ENCODE data around the gene AOC3. TPM values are rescaled to one million over a fixed set of nuclear protein-coding genes. Genes with fewer than 3 reads are reported as not detected.

Gene AOC3
- total RNA-seq, 6 experiments from 2014 or later = 3.9 to 14.9 (median 7.1) TPM

DNA sequence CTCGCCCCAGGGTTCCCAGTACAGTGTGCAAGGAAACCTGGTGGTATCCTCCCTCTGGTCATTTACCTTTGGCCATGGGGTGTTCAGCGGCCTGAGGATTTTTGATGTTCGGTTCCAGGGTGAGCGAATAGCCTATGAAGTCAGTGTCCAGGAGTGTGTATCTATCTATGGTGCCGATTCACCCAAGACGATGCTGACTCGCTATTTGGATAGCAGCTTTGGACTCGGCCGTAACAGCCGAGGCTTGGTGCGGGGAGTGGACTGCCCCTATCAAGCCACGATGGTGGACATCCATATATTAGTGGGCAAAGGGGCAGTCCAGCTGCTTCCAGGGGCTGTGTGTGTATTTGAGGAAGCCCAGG is 5.5 kb upstream of the AOC3 start:
- TF ChIP-seq, protein P1, sequence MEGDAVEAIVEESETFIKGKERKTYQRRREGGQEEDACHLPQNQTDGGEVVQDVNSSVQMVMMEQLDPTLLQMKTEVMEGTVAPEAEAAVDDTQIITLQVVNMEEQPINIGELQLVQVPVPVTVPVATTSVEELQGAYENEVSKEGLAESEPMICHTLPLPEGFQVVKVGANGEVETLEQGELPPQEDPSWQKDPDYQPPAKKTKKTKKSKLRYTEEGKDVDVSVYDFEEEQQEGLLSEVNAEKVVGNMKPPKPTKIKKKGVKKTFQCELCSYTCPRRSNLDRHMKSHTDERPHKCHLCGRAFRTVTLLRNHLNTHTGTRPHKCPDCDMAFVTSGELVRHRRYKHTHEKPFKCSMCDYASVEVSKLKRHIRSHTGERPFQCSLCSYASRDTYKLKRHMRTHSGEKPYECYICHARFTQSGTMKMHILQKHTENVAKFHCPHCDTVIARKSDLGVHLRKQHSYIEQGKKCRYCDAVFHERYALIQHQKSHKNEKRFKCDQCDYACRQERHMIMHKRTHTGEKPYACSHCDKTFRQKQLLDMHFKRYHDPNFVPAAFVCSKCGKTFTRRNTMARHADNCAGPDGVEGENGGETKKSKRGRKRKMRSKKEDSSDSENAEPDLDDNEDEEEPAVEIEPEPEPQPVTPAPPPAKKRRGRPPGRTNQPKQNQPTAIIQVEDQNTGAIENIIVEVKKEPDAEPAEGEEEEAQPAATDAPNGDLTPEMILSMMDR (IDR thresholded peaks at IDR 0.05) = no peak
- TF ChIP-seq POLR2A (IDR thresholded peaks at IDR 0.05) = no peak
- Histone ChIP-seq H3K36me3 (peaks cover 0 to 44% (median 7%) of the 10 kb centered on the region in 4 donors), H3K9me3 (no peaks in the 10 kb centered on the region), H3K27me3 (no peaks in the 10 kb centered on the region), H3K27ac (no peak overlapping the region), H3K4me3 (no peak overlapping the region), H3K4me1 (peaks cover 0 to 15% (median 5%) of the 10 kb centered on the region in 4 donors)
- intact Hi-C loops (cut with DNase I) = loop anchor here in 1 of 2 donors (5.0 kb wide), 2 partner anchors 72 to 87 kb away; no protein-coding TSS in a partner anchor
- WGBS (ENCODE audit: insufficient coverage, low coverage, low lambda C conversion rate, missing lambda C conversion rate) = no CpG with 5 or more reads among the region's 12 CpGs
- DNase-seq (no peak), ATAC-seq (no peak)

GRCh38 chr17:42845918-42846593 is 4.9 kb upstream of the AOC3 start:
- ATAC-seq = no peak
- H3K36me3 ChIP-seq = peaks cover 0 to 39% (median 4%) of the 10 kb centered on the region in 4 donors
- 52% methylated on average over 4 of the region's 7 CpGs for WGBS (ENCODE audit: insufficient coverage, low coverage, low lambda C conversion rate, missing lambda C conversion rate)

GRCh38 chr17:42846594-42847280 is 4.3 kb upstream of the AOC3 start:
- TF ChIP-seq, protein P1 (IDR thresholded peaks at IDR 0.05) = no peak
- WGBS (ENCODE audit: insufficient coverage, low coverage, low lambda C conversion rate, missing lambda C conversion rate) = 61% methylated on average over 6 of the region's 9 CpGs
- no peak overlapping the region for H3K4me3 ChIP-seq
- no peaks in the 10 kb centered on the region for H3K9me3 ChIP-seq
- intact Hi-C loops (cut with DNase I) = loop anchor here in 1 of 2 donors (5.0 kb wide), 2 partner anchors 71 to 86 kb away; no protein-coding TSS in a partner anchor
- peaks cover 0 to 17% (median 5%) of the 10 kb centered on the region in 4 donors for H3K4me1 ChIP-seq
- H3K27me3 ChIP-seq = no peaks in the 10 kb centered on the region
- H3K27ac ChIP-seq = no peak overlapping the region
- no peak for DNase-seq
- peaks cover 0 to 32% (median 4%) of the 10 kb centered on the region in 4 donors for H3K36me3 ChIP-seq
- peak in 1 of 4 donors; percentile 8 for ATAC-seq

More at GRCh38 chr17:42845918-42846593, 4.9 kb upstream of the AOC3 start:
- Histone ChIP-seq H3K4me3 (no peak overlapping the region), H3K4me1 (peaks cover 0 to 17% (median 5%) of the 10 kb centered on the region in 4 donors), H3K9me3 (no peaks in the 10 kb centered on the region), H3K27ac (no peak overlapping the region), H3K27me3 (no peaks in the 10 kb centered on the region)
- intact Hi-C loops (cut with DNase I) = loop anchor here in 1 of 2 donors (5.0 kb wide), 2 partner anchors 71 to 86 kb away; no protein-coding TSS in a partner anchor
- no peak for DNase-seq
- no peak for TF ChIP-seq POLR2A (IDR thresholded peaks at IDR 0.05)
- TF ChIP-seq, protein P1 (IDR thresholded peaks at IDR 0.05) = no peak

- H3K9me3 ChIP-seq = no peaks in the 10 kb centered on the region
- DNase-seq (no peak), ATAC-seq (no peak)
- H3K36me3 ChIP-seq = peaks cover 0 to 19% (median 4%) of the 10 kb centered on the region in 4 donors
- H3K4me1 ChIP-seq = peaks cover 0 to 17% (median 5%) of the 10 kb centered on the region in 4 donors
- H3K27me3 ChIP-seq = no peaks in the 10 kb centered on the region
- WGBS (ENCODE audit: insufficient coverage, low coverage, low lambda C conversion rate, missing lambda C conversion rate) = 94% methylated on average over 2 of the region's 3 CpGs
- intact Hi-C loops (cut with DNase I) = loop anchor here in 1 of 2 donors (5.0 kb wide), 2 partner anchors 69 to 84 kb away; no protein-coding TSS in a partner anchor
- no peak for TF ChIP-seq POLR2A (IDR thresholded peaks at IDR 0.05)
- TF ChIP-seq, protein P1 (IDR thresholded peaks at IDR 0.05) = no peak
- H3K4me3 ChIP-seq = no peak overlapping the region
- no peak overlapping the region for H3K27ac ChIP-seq
Measured at GRCh38 chr17:42848093-42848492, 2.9 kb upstream of the AOC3 start.

All from right lobe of liver (tissue), 6 donors.